BJ (cell line): ENCODE measurements around the gene NUP50. TPM values are rescaled to one million over a fixed set of nuclear protein-coding genes. Genes with fewer than 3 reads are reported as not detected.
A peak's percentile ranks its signal among the peaks of the same experiment; 100 is the strongest.

Experiments used
- CTCF ChIA-PET: fragments of 350-600 bp; formaldehyde crosslinking; extraction: SDS; loops from one replicate; lab custom pipeline; 2021; ENCODE audit warnings: antibody characterized with exemption, inconsistent platforms; lab: Yijun Ruan, JAX
- POLR2A ChIA-PET: fragments of 300-600 bp; sonication (Branson Sonifier 250); formaldehyde crosslinking; extraction: SDS; loops from one replicate; lab custom pipeline; 2021; ENCODE audit warnings: antibody characterized with exemption; lab: Charles Lee
- DNase-seq: peaks from one replicate; pipeline ENCODE4 v3.0.0-alpha.2; 2011; ENCODE audit warnings: low read depth
- H3K27me3 ChIP-seq: 2 replicates; pipeline ENCODE4 v1.6.0; 2011; ENCODE audit warnings: low read length; ENCODE audit not compliant: control insufficient read depth, insufficient read depth
- H3K36me3 ChIP-seq: 2 replicates; pipeline ENCODE4 v1.5.1; 2011; ENCODE audit warnings: low read length; ENCODE audit not compliant: control insufficient read depth, insufficient read depth
- H3K4me3 ChIP-seq: 2 replicates; pipeline ENCODE4 v1.5.1; 2011; ENCODE audit warnings: low read depth, mild to moderate bottlenecking, control low read depth, low read length
- CTCF ChIP-seq: IDR thresholded peaks from 2 replicates; pipeline ENCODE4 v1.5.1; 2011; ENCODE audit warnings: low read depth, mild to moderate bottlenecking, control low read depth, inconsistent platforms, low read length, moderate library complexity; ENCODE audit not compliant: insufficient read depth
- polyA plus RNA-seq: library from polyadenylated mRNA; depleted of rRNA; stranded (reverse); fragments of >200 nt; gene quantifications from 2 replicates; pipeline ENCODE4 v1.2.3, GENCODE V29; 2011

NUP50 gene
- polyA plus RNA-seq, 1 experiment, result 12.4 TPM

GRCh38 chr22:45211848-45212247 lies 48.1 kb downstream of the NUP50 start:
- ChIA-PET CTCF (interaction anchor here (0.8 to 1.8 kb wide), 5 partner anchors 9 to 116 kb away, joined by 3 to 4 read pairs (median 3); no protein-coding TSS in a partner anchor), POLR2A (no interaction called here)
- no peaks in the 10 kb centered on the region for H3K27me3 ChIP-seq
- no peak for TF ChIP-seq CTCF
- 0 out of 2 replicates have a peak, but pooled peaks cover 3% of the 10 kb centered on the region for H3K36me3 ChIP-seq
- peak overlapping the region; percentile 36 for H3K4me3 ChIP-seq
- DNase-seq, result no peak

- H3K4me3 ChIP-seq, result peak overlapping the region; percentile 36
- peak; percentile 35; the same call in 1 of the 2 replicates for TF ChIP-seq CTCF
- no peaks in the 10 kb centered on the region for H3K27me3 ChIP-seq
- DNase-seq, result peak; percentile 79
- 0 out of 2 replicates have a peak, but pooled peaks cover 3% of the 10 kb centered on the region for H3K36me3 ChIP-seq
- CTCF ChIA-PET, result interaction anchor here (0.8 to 1.6 kb wide), 3 partner anchors 9 to 56 kb away, joined by 3 to 4 read pairs (median 3); no protein-coding TSS in a partner anchor
- POLR2A ChIA-PET, result no interaction called here
Observed at GRCh38 chr22:45212306-45212709, 48.6 kb downstream of the NUP50 start.

- H3K4me3 ChIP-seq, result peak overlapping the region; percentile 36
- TF ChIP-seq CTCF, result no peak
- no peak for DNase-seq
- H3K36me3 ChIP-seq, result 0 out of 2 replicates have a peak, but pooled peaks cover 3% of the 10 kb centered on the region
- no peaks in the 10 kb centered on the region for H3K27me3 ChIP-seq
- CTCF ChIA-PET, result interaction anchor here (1.6 kb wide), 1 partner anchor 22 kb away, joined by 4 read pairs; no protein-coding TSS in a partner anchor
- POLR2A ChIA-PET, result no interaction called here
Observed at GRCh38 chr22:45212992-45213751, 49.4 kb downstream of the NUP50 start.

GRCh38 chr22:45216133-45217003 lies 52.6 kb downstream of the NUP50 start:
- DNase-seq, result no peak
- Histone ChIP-seq H3K27me3 (no peaks in the 10 kb centered on the region), H3K4me3 (no peak overlapping the region)

More at GRCh38 chr22:45216133-45217003, 52.6 kb downstream of the NUP50 start:
- no peaks in the 10 kb centered on the region; the same call in 1 of the 2 replicates for H3K36me3 ChIP-seq
- no peak for TF ChIP-seq CTCF
- ChIA-PET POLR2A (no interaction called here), CTCF (interaction anchor here (0.8 kb wide), 1 partner anchor 53 kb away, joined by 3 read pairs; no protein-coding TSS in a partner anchor)
